Liver (tissue), 9 donors: Measurements from ENCODE around the gene ARHGEF33. TPM values are rescaled to one million over a fixed set of nuclear protein-coding genes. Genes with fewer than 3 reads are reported as not detected.

Experiments used
- DNase-seq: peaks from one replicate; pipeline ENCODE4 v3.0.0-alpha.2; 2017; ENCODE audit warnings: low spot score
- H3K27ac ChIP-seq, 2 donors: one replicate each; pipeline ENCODE4 v1.7.0; 2013; ENCODE audit warnings: inconsistent platforms in 2 of 2, low read length in 2 of 2, control low read depth in 1 of 2, low read depth in 1 of 2, mild to moderate bottlenecking in 1 of 2
- H3K27me3 ChIP-seq, 4 donors: one replicate each; pipeline versions ENCODE4 v1.6.1 to v1.7.0; 2013; ENCODE audit warnings: low read length in 3 of 4, inconsistent platforms in 1 of 4, mild to moderate bottlenecking in 1 of 4, moderate library complexity in 1 of 4; ENCODE audit not compliant: control insufficient read depth in 4 of 4, insufficient read depth in 4 of 4
- H3K36me3 ChIP-seq, 4 donors: one replicate each; pipeline versions ENCODE4 v1.6.1 to v1.7.0; 2013; ENCODE audit warnings: low read length in 3 of 4, mild to moderate bottlenecking in 3 of 4, low read depth in 1 of 4, moderate library complexity in 1 of 4; ENCODE audit not compliant: control insufficient read depth in 4 of 4, insufficient read depth in 3 of 4
- H3K4me1 ChIP-seq, 4 donors: one replicate each; pipeline versions ENCODE4 v1.6.1 to v1.7.0; 2013; ENCODE audit warnings: low read length in 3 of 4, mild to moderate bottlenecking in 3 of 4, moderate library complexity in 1 of 4; ENCODE audit not compliant: control insufficient read depth in 4 of 4, insufficient read depth in 4 of 4
- H3K4me3 ChIP-seq, 3 donors: one replicate each; pipeline versions ENCODE4 v1.6.1 to v1.7.0; 2013; ENCODE audit warnings: low read length in 3 of 3, control low read depth in 1 of 3, low read depth in 1 of 3, mild to moderate bottlenecking in 1 of 3
- H3K9ac ChIP-seq, 2 donors: one replicate each; pipeline ENCODE4 v1.7.0; 2013; ENCODE audit warnings: low read length in 2 of 2, mild to moderate bottlenecking in 2 of 2, moderate library complexity in 2 of 2, control low read depth in 1 of 2, low read depth in 1 of 2
- H3K9me3 ChIP-seq, 4 donors: one replicate each; pipeline versions ENCODE4 v1.6.1 to v1.7.0; 2013; ENCODE audit warnings: low read length in 3 of 4; ENCODE audit not compliant: control insufficient read depth in 4 of 4
- EGR1 ChIP-seq, 2 donors: IDR thresholded peaks; 2 replicates each; pipeline ENCODE4 v1.6.1; 2016 to 2018; ENCODE audit warnings: antibody characterized with exemption in 2 of 2, low read depth in 2 of 2
- FOXA1 ChIP-seq: IDR thresholded peaks from 2 replicates; pipeline ENCODE4 v1.6.1; 2016; ENCODE audit warnings: antibody characterized with exemption
- FOXA2 ChIP-seq: IDR thresholded peaks from 2 replicates; pipeline ENCODE4 v1.6.1; 2016; ENCODE audit warnings: antibody characterized with exemption
- HNF4A ChIP-seq, 2 donors: conservative IDR thresholded peaks; 2 replicates each; pipeline ENCODE4 v1.6.1; 2016; ENCODE audit warnings: antibody characterized with exemption in 2 of 2, mild to moderate bottlenecking in 2 of 2
- HNF4G ChIP-seq: IDR thresholded peaks from 2 replicates; pipeline ENCODE4 v1.6.1; 2016; ENCODE audit warnings: antibody characterized with exemption
- JUND ChIP-seq, 2 donors: IDR thresholded peaks; 2 replicates each; pipeline ENCODE4 v1.6.1; 2016; ENCODE audit warnings: antibody characterized with exemption in 2 of 2
- NR2F2 ChIP-seq: IDR thresholded peaks from 2 replicates; pipeline ENCODE4 v1.6.1; 2016; ENCODE audit warnings: antibody characterized with exemption
- RAD21 ChIP-seq, 2 donors: IDR thresholded peaks; 2 replicates each; pipeline ENCODE4 v1.6.1; 2016; ENCODE audit warnings: antibody characterized with exemption in 2 of 2, mild to moderate bottlenecking in 2 of 2
- RXRA ChIP-seq, 2 donors: IDR thresholded peaks; 2 replicates each; pipeline ENCODE4 v1.6.1; 2017 to 2018; ENCODE audit warnings: antibody characterized with exemption in 2 of 2, mild to moderate bottlenecking in 1 of 2
- SP1 ChIP-seq: IDR thresholded peaks from 2 replicates; pipeline ENCODE4 v1.6.1; 2018; ENCODE audit warnings: antibody characterized with exemption, mild to moderate bottlenecking
- TAF1 ChIP-seq: conservative IDR thresholded peaks from 2 replicates; pipeline ENCODE4 v1.6.1; 2016; ENCODE audit warnings: antibody characterized with exemption, mild to moderate bottlenecking
- YY1 ChIP-seq: IDR thresholded peaks from 2 replicates; pipeline ENCODE4 v1.6.1; 2016; ENCODE audit warnings: antibody characterized with exemption, mild to moderate bottlenecking
- WGBS: extraction: QIAGEN DNeasy Blood & Tissue Kit; methylation state at CpG from one replicate; pipeline ENCODE4 v1.1.7; 2013; 5-methylcytosine and 5-hydroxymethylcytosine counted together
- polyA plus RNA-seq, 2 donors: library from polyadenylated mRNA; stranded (reverse) in 1 of 2; unstranded in 1 of 2; fragments of 200-250 nt in 1 of 2; fragments of >200 nt in 1 of 2; fragmentation: Nextera tagmentation in 1 of 2; extraction: Ambion mirVana in 1 of 2; gene quantifications; one replicate each; pipeline versions ENCODE4 v1.2.1 to v1.2.3, GENCODE V29; 2013 to 2015
- total RNA-seq, 2 donors: library from RNA; depleted of rRNA; stranded (reverse); fragments of >200 nt; gene quantifications; one replicate each; pipeline ENCODE4 v1.2.3, GENCODE V29; 2014
- TF ChIP-seq, protein P1 (sequence below): fragments of 150-350 bp; IDR thresholded peaks from 2 replicates; pipeline ENCODE4 v1.5.1; 2017; ENCODE audit warnings: improper control_type of control experiment, low read depth, low read length; ENCODE audit not compliant: missing input control
- TF ChIP-seq, protein P2 (sequence below): IDR thresholded peaks from 2 replicates; pipeline ENCODE4 v1.6.1; 2016; ENCODE audit warnings: antibody characterized with exemption
- TF ChIP-seq, protein P3 (sequence below): IDR thresholded peaks from 2 replicates; pipeline ENCODE4 v1.6.1; 2016; ENCODE audit warnings: antibody characterized with exemption
- TF ChIP-seq, protein P4 (sequence below): IDR thresholded peaks from 2 replicates; pipeline ENCODE4 v1.6.1; 2016; ENCODE audit warnings: antibody characterized with exemption
- donor health status: healthy.
- donor health status: healthy.
- donor health status: healthy.
- donor health status: healthy.
- donor health status: healthy.

ARHGEF33 gene
- total and polyA plus RNA-seq, 4 donors, result 0.05 to 0.33 (median 0.08) TPM; not detected in 1

DNA sequence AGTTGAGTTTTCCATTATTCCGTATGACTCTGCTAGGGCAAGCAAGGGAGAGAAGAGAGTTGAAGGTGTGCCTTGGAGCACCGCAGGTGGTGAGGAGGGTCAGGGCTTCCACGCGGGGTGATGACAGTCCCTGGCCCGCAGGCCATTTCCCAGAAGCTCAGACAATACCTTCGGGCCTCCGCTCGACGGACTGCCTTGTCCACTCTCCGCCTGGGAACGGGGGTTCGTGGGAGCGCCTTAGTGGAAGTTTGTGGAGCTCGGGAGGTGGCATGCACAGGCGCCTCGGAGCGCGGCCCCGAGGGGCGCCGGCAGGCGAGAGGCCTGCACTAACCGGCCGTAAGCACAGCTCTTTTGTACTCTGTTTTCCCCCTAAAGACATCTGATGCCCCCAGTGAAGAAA lies 69.8 kb downstream of the ARHGEF33 start:
- Histone ChIP-seq H3K9me3 (peaks cover 0 to 4% (median 0%) of the 10 kb centered on the region in 4 donors), H3K36me3 (no peaks in the 10 kb centered on the region), H3K27me3 (no peaks in the 10 kb centered on the region), H3K4me3 (peak overlapping the region in 1 of 3 donors; percentile 40), H3K9ac (no peak overlapping the region), H3K4me1 (peaks cover 0 to 7% (median 6%) of the 10 kb centered on the region in 4 donors), H3K27ac (no peak overlapping the region)
- WGBS, result 82% methylated on average over 24 of the region's 24 CpGs
- no peak for DNase-seq
- TF ChIP-seq RXRA (IDR thresholded peaks at IDR 0.05) (no peak), JUND (IDR thresholded peaks at IDR 0.05) (no peak), EGR1 (IDR thresholded peaks at IDR 0.05; ENCODE audit: low read depth in 2 of 2) (no peak), SP1 (no peak), FOXA2 (no peak), HNF4G (no peak)
- TF ChIP-seq, protein P1, sequence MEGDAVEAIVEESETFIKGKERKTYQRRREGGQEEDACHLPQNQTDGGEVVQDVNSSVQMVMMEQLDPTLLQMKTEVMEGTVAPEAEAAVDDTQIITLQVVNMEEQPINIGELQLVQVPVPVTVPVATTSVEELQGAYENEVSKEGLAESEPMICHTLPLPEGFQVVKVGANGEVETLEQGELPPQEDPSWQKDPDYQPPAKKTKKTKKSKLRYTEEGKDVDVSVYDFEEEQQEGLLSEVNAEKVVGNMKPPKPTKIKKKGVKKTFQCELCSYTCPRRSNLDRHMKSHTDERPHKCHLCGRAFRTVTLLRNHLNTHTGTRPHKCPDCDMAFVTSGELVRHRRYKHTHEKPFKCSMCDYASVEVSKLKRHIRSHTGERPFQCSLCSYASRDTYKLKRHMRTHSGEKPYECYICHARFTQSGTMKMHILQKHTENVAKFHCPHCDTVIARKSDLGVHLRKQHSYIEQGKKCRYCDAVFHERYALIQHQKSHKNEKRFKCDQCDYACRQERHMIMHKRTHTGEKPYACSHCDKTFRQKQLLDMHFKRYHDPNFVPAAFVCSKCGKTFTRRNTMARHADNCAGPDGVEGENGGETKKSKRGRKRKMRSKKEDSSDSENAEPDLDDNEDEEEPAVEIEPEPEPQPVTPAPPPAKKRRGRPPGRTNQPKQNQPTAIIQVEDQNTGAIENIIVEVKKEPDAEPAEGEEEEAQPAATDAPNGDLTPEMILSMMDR, result no peak
- TF ChIP-seq, protein P2, sequence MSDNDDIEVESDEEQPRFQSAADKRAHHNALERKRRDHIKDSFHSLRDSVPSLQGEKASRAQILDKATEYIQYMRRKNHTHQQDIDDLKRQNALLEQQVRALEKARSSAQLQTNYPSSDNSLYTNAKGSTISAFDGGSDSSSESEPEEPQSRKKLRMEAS, result no peak
- TF ChIP-seq, protein P3, sequence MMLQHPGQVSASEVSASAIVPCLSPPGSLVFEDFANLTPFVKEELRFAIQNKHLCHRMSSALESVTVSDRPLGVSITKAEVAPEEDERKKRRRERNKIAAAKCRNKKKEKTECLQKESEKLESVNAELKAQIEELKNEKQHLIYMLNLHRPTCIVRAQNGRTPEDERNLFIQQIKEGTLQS, result no peak

DNA sequence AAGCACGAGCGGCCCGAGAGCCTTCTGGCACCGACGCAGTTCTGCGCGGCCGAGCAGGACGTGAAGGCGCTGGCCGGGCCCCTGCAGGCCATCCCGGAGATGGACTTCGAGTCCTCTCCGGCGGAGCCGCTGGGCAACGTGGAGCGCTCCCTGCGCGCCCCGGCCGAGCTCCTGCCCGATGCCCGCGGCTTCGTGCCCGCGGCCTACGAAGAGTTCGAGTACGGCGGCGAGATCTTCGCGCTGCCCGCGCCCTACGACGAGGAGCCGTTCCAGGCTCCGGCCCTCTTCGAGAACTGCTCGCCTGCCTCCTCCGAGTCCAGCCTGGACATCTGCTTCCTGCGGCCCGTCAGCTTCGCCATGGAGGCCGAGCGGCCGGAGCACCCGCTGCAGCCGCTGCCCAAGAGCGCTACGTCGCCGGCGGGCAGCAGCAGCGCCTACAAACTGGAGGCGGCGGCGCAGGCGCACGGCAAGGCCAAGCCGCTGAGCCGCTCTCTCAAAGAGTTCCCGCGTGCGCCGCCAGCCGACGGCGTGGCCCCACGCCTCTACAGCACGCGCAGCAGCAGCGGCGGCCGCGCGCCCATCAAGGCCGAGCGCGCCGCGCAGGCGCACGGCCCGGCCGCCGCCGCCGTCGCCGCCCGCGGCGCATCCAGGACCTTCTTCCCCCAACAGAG lies 70.4 kb downstream of the ARHGEF33 start:
- H3K27ac ChIP-seq, result no peak overlapping the region
- no peaks in the 10 kb centered on the region for H3K27me3 ChIP-seq
- peak overlapping the region in 2 of 3 donors; percentile 5 to 40 for H3K4me3 ChIP-seq
- H3K9me3 ChIP-seq, result peaks cover 0 to 4% (median 0%) of the 10 kb centered on the region in 4 donors
- DNase-seq, result peak; percentile 48
- H3K4me1 ChIP-seq, result peaks cover 0 to 7% (median 6%) of the 10 kb centered on the region in 4 donors
- no peak for TF ChIP-seq FOXA1
- TF ChIP-seq NR2F2, result no peak
- TF ChIP-seq, protein P4, sequence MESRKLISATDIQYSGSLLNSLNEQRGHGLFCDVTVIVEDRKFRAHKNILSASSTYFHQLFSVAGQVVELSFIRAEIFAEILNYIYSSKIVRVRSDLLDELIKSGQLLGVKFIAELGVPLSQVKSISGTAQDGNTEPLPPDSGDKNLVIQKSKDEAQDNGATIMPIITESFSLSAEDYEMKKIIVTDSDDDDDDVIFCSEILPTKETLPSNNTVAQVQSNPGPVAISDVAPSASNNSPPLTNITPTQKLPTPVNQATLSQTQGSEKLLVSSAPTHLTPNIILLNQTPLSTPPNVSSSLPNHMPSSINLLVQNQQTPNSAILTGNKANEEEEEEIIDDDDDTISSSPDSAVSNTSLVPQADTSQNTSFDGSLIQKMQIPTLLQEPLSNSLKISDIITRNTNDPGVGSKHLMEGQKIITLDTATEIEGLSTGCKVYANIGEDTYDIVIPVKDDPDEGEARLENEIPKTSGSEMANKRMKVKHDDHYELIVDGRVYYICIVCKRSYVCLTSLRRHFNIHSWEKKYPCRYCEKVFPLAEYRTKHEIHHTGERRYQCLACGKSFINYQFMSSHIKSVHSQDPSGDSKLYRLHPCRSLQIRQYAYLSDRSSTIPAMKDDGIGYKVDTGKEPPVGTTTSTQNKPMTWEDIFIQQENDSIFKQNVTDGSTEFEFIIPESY, result no peak
- TF ChIP-seq RXRA (IDR thresholded peaks at IDR 0.05), result no peak
- TF ChIP-seq RAD21 (IDR thresholded peaks at IDR 0.05), result no peak
- no peak for TF ChIP-seq TAF1
- TF ChIP-seq HNF4A (conservative IDR thresholded peaks at IDR 0.05), result no peak
- TF ChIP-seq, protein P3, result no peak
- no peak for TF ChIP-seq YY1
- TF ChIP-seq JUND (IDR thresholded peaks at IDR 0.05), result no peak
- no peak for TF ChIP-seq HNF4G
- TF ChIP-seq EGR1 (IDR thresholded peaks at IDR 0.05; ENCODE audit: low read depth in 2 of 2), result no peak
- no peak for TF ChIP-seq SP1
- TF ChIP-seq, protein P2, result no peak
- 16% methylated on average over 97 of the region's 97 CpGs for WGBS
- H3K36me3 ChIP-seq, result no peaks in the 10 kb centered on the region
- H3K9ac ChIP-seq, result no peak overlapping the region
